Medulla oblongata (tissue), 1 donor: ENCODE measurements around the gene P4HTM.
"Not testable (repeated sequence)": the region's sequence is repeated elsewhere in the genome, so short reads cannot be mapped to it uniquely, and the experiment has no call there.

Experiments
- DNase-seq: peaks from one replicate; pipeline ENCODE4 v3.0.0-alpha.2; 2015; ENCODE audit errors: extremely low spot score

The P4HTM gene

GRCh38 chr3:49008627-49009026, 18.6 kb downstream of the P4HTM start:
- not testable (repeated sequence) for DNase-seq

GRCh38 chr3:49009396-49009795, 19.4 kb downstream of the P4HTM start:
- DNase-seq: no peak

GRCh38 chr3:49012441-49013017, 22.5 kb downstream of the P4HTM start:
- no peak for DNase-seq

GRCh38 chr3:49013113-49013737, 23.2 kb downstream of the P4HTM start:
- no peak for DNase-seq

- no peak for DNase-seq
These were observed 24.0 kb downstream of the P4HTM start for GRCh38 chr3:49013738-49014660.

GRCh38 chr3:49015072-49015471, 25.0 kb downstream of the P4HTM start:
- DNase-seq: no peak

GRCh38 chr3:49015765-49016164, 25.7 kb downstream of the P4HTM start:
- no peak for DNase-seq

GRCh38 chr3:49016414-49017228, 26.6 kb downstream of the P4HTM start:
- DNase-seq: no peak

- DNase-seq: no peak
These were observed 27.4 kb downstream of the P4HTM start for GRCh38 chr3:49017229-49017970.

- peak; percentile 81 for DNase-seq
These were observed 28.1 kb downstream of the P4HTM start, which contains the start of gene DALRD3 for GRCh38 chr3:49017971-49018706. TSS of gene DALRD3 (minus strand) at chr3:49018580. CDS start at chr3:49018564, 16 bp downstream.

- no peak for DNase-seq
These were observed 28.6 kb downstream of the P4HTM start for GRCh38 chr3:49018707-49019006.

- DNase-seq: no peak
These were observed 29.9 kb downstream of the P4HTM start for GRCh38 chr3:49019941-49020329.

GRCh38 chr3:49020330-49021212, 30.5 kb downstream of the P4HTM start:
- DNase-seq: no peak

GRCh38 chr3:49021213-49021812, 31.3 kb downstream of the P4HTM start:
- DNase-seq: peak; percentile 99

- DNase-seq: peak; percentile 90
These were observed 32.0 kb downstream of the P4HTM start, which contains the start of gene NDUFAF3 for GRCh38 chr3:49021813-49022687. TSS of gene NDUFAF3 (plus strand) at chr3:49022121. CDS start at chr3:49022145, 24 bp downstream.

GRCh38 chr3:49022688-49023171, 32.7 kb downstream of the P4HTM start:
- no peak for DNase-seq

- no peak for DNase-seq
These were observed 33.7 kb downstream of the P4HTM start for GRCh38 chr3:49023775-49024174.

GRCh38 chr3:49024449-49024848, 34.4 kb downstream of the P4HTM start:
- DNase-seq: no peak
